Measurements from ENCODE around the gene DEFB128. TPM values are rescaled to one million over a fixed set of nuclear protein-coding genes. Genes with fewer than 3 reads are reported as not detected.

DEFB128 gene
- total and polyA plus RNA-seq, 2 of the 4 experiments (the other 2 are of a cell fraction): not detected

DNA sequence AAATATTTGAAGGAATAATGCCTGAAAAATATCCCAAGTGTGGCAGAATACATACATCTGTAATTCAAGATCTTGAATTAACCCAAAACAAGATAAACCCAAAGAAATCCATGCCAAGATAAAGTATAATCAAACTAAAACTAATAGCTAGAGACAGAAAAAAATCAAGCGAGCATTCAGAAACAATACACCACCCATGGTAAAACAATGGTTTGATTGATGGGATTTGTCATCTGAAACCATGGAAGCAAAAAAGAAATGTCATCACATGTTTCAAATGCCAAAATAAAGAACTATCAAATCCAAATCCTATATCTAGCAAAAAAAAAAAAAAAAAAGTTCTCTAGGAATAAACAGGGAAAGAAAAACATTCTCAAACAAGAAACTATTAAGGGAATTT, 37.4 kb downstream of the DEFB128 start:
- POLR2A ChIA-PET (ENCODE audit: unreplicated experiment): no interaction called here
- TF ChIP-seq RCOR1 (IDR thresholded peaks at IDR 0.05; ENCODE audit: insufficient replicate concordance, low read length): no peak
- TF ChIP-seq BHLHE40 (IDR thresholded peaks at IDR 0.05; ENCODE audit: low read depth, low read length): no peak
- no peak for TF ChIP-seq SMC3 (IDR thresholded peaks at IDR 0.05; ENCODE audit: low read depth, low read length)
- TF ChIP-seq, protein P1, sequence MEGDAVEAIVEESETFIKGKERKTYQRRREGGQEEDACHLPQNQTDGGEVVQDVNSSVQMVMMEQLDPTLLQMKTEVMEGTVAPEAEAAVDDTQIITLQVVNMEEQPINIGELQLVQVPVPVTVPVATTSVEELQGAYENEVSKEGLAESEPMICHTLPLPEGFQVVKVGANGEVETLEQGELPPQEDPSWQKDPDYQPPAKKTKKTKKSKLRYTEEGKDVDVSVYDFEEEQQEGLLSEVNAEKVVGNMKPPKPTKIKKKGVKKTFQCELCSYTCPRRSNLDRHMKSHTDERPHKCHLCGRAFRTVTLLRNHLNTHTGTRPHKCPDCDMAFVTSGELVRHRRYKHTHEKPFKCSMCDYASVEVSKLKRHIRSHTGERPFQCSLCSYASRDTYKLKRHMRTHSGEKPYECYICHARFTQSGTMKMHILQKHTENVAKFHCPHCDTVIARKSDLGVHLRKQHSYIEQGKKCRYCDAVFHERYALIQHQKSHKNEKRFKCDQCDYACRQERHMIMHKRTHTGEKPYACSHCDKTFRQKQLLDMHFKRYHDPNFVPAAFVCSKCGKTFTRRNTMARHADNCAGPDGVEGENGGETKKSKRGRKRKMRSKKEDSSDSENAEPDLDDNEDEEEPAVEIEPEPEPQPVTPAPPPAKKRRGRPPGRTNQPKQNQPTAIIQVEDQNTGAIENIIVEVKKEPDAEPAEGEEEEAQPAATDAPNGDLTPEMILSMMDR (conservative IDR thresholded peaks at IDR 0.05; ENCODE audit: low read depth, low read length): no peak
- TF ChIP-seq, protein P2, sequence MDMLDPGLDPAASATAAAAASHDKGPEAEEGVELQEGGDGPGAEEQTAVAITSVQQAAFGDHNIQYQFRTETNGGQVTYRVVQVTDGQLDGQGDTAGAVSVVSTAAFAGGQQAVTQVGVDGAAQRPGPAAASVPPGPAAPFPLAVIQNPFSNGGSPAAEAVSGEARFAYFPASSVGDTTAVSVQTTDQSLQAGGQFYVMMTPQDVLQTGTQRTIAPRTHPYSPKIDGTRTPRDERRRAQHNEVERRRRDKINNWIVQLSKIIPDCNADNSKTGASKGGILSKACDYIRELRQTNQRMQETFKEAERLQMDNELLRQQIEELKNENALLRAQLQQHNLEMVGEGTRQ (IDR thresholded peaks at IDR 0.05; ENCODE audit: low read depth, low read length): no peak
- TF ChIP-seq, protein P3, sequence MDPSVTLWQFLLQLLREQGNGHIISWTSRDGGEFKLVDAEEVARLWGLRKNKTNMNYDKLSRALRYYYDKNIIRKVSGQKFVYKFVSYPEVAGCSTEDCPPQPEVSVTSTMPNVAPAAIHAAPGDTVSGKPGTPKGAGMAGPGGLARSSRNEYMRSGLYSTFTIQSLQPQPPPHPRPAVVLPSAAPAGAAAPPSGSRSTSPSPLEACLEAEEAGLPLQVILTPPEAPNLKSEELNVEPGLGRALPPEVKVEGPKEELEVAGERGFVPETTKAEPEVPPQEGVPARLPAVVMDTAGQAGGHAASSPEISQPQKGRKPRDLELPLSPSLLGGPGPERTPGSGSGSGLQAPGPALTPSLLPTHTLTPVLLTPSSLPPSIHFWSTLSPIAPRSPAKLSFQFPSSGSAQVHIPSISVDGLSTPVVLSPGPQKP (IDR thresholded peaks at IDR 0.05; ENCODE audit: borderline replicate concordance, low read depth, low read length): no peak
- Histone ChIP-seq H2BK120ac (ENCODE audit: low read depth, low read length) (no peak overlapping the region), H3K36me3 (ENCODE audit: control insufficient read depth, insufficient read depth, low read length) (no peaks in the 10 kb centered on the region), H3K14ac (replicated peaks; ENCODE audit: low read depth, low read length) (no peak overlapping the region), H3K56ac (ENCODE audit: extremely low read depth, insufficient read depth, low read length) (no peak overlapping the region), H3K18ac (ENCODE audit: low read depth, low read length) (no peak overlapping the region), H4K8ac (ENCODE audit: low read depth in 2 of 2, low read length in 2 of 2) (no peak overlapping the region), H3K79me1 (ENCODE audit: low read depth in 1 of 2, low read length in 2 of 2) (no peaks in the 10 kb centered on the region), H3K9me3 (ENCODE audit: control insufficient read depth, insufficient read depth, low read length) (no peaks in the 10 kb centered on the region), H4K20me1 (ENCODE audit: insufficient read depth, low read length) (no peaks in the 10 kb centered on the region), H2BK20ac (ENCODE audit: low read depth, low read length) (no peak overlapping the region), H3K27ac (ENCODE audit: insufficient read depth, low read length) (no peak overlapping the region), H3K4ac (ENCODE audit: low read depth, low read length) (no peak overlapping the region), H3K9ac (ENCODE audit: low read depth, low read length) (no peak overlapping the region), H4K91ac (ENCODE audit: insufficient read depth, low read depth, low read length) (no peak overlapping the region), H4K5ac (ENCODE audit: low read depth, low read length) (no peak overlapping the region), H3K23ac (ENCODE audit: low read depth, low read length) (no peak overlapping the region), H2AK5ac (ENCODE audit: low read depth, low read length) (no peak overlapping the region), H2BK5ac (ENCODE audit: low read depth, low read length, poor library complexity, severe bottlenecking) (no peak overlapping the region), H3K9me1 (ENCODE audit: insufficient read depth, low read length) (no peaks in the 10 kb centered on the region), H2AK9ac (replicated peaks; ENCODE audit: low read depth, low read length, poor library complexity) (no peak overlapping the region), H2BK15ac (ENCODE audit: low read depth, low read length) (no peak overlapping the region), H3K4me2 (ENCODE audit: low read depth, low read length) (no peak overlapping the region), H3K4me1 (ENCODE audit: control insufficient read depth, insufficient read depth, low read length) (no peaks in the 10 kb centered on the region), H3K4me3 (ENCODE audit: insufficient read depth, low read depth, low read length) (no peak overlapping the region), H2AFZ (replicated peaks; ENCODE audit: low read length, poor library complexity) (no peak overlapping the region), H3K27me3 (ENCODE audit: control insufficient read depth, insufficient read depth, low read length) (no peaks in the 10 kb centered on the region)
- ATAC-seq (ENCODE audit: low read depth) (no peak), DNase-seq (no peak)
- intact Hi-C loops (cut with micrococcal nuclease): no loop called here
- CTCF ChIA-PET: no interaction called here
- in situ Hi-C loops (cut with MboI; ENCODE audit: low sequenced_read_pairs): no loop called here
- WGBS, 2 experiments (ENCODE audit: extremely low coverage in 2 of 2, insufficient read length in 1 of 2): no CpG with 5 or more reads among the region's 1 CpG
- dilution Hi-C loops (cut with HindIII; ENCODE audit: low sequenced_read_pairs, unreplicated experiment): no loop called here
- BruUV-seq (replicated peaks): no TSS peak
